Activated T-helper 1 cell treated with anti-CD3 and anti-CD28 coated beads, Interleukin-12 subunit alpha, Interleukin-12 subunit beta, Interleukin-2, Interleukin-4 antibody, amounts not matched to agents 30 ng/mL and 10 ng/mL and 1 ng/mL, durations not matched to agents 14 hours and 24 hours and 36 hours (primary cell): ENCODE measurements around the gene CFL2. TPM values are rescaled to one million over a fixed set of nuclear protein-coding genes. Genes with fewer than 3 reads are reported as not detected.

Experiments used
- DNase-seq: peaks from one replicate; pipeline ENCODE4 v3.0.0; 2021; ENCODE audit warnings: low spot score
- H3K27ac Mint-ChIP-seq: one replicate; pipeline ENCODE4 v1.8.0; 2021; ENCODE audit warnings: mild to moderate bottlenecking, mixed read lengths
- H3K27me3 Mint-ChIP-seq: one replicate; pipeline ENCODE4 v1.8.0; 2022; ENCODE audit warnings: mild to moderate bottlenecking, moderate library complexity, mixed read lengths; ENCODE audit not compliant: insufficient read depth
- H3K36me3 Mint-ChIP-seq: one replicate; pipeline ENCODE4 v1.8.0; 2021; ENCODE audit warnings: low read depth, mixed read lengths
- H3K4me1 Mint-ChIP-seq: one replicate; pipeline ENCODE4 v1.8.0; 2021; ENCODE audit warnings: low read depth, mixed read lengths
- H3K4me3 Mint-ChIP-seq: one replicate; pipeline ENCODE4 v1.8.0; 2021; ENCODE audit warnings: mild to moderate bottlenecking, moderate library complexity, mixed read lengths
- H3K9me3 Mint-ChIP-seq: one replicate; pipeline ENCODE4 v1.8.0; 2021; ENCODE audit warnings: mixed read lengths
- intact Hi-C: fragments of 100-400 bp; cut with micrococcal nuclease; formaldehyde crosslinking; loops from one replicate; pipeline ENCODE4 v1.15.1; 2024
- total RNA-seq: library from RNA; stranded (reverse); gene quantifications from 2 replicates; pipeline ENCODE4 v1.2.3, GENCODE V29; 2022

Gene CFL2
- total RNA-seq, 1 donor from 2014 or later, result 9.2 TPM

GRCh38 chr14:34680806-34681479 is 33.5 kb downstream of the CFL2 start:
- H3K4me3 Mint-ChIP-seq, result no peak overlapping the region

DNA sequence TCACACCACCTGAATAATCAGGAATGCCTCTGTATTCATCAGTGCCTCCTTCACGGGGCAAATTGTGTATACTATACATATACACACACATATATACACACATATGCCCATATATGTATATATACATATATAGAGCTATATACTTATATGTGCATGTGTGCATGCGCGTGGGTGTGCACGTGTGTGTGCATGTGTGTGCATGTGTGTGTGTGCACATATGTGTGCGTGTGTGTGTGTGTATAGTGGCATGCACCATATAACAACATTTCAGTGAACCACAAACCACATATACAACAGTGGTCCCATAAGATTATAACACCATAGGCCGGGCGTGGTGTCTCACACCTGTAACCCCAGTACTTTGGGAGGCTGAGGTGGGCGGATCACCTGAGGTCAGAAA is 35.7 kb downstream of the CFL2 start:
- Mint-ChIP-seq H3K36me3 (no peaks in the 10 kb centered on the region), H3K9me3 (no peaks in the 10 kb centered on the region), H3K27me3 (peaks cover 2% of the 10 kb centered on the region), H3K27ac (no peak overlapping the region), H3K4me1 (peaks cover 4% of the 10 kb centered on the region), H3K4me3 (no peak overlapping the region)
- DNase-seq, result no peak
- intact Hi-C loops, result no loop called here

More at GRCh38 chr14:34680806-34681479, 33.5 kb downstream of the CFL2 start:
- H3K4me1 Mint-ChIP-seq, result peaks cover 4% of the 10 kb centered on the region
- intact Hi-C loops, result no loop called here
- no peaks in the 10 kb centered on the region for H3K36me3 Mint-ChIP-seq
- H3K27me3 Mint-ChIP-seq, result peaks cover 3% of the 10 kb centered on the region
- no peaks in the 10 kb centered on the region for H3K9me3 Mint-ChIP-seq
- H3K27ac Mint-ChIP-seq, result no peak overlapping the region
- DNase-seq, result no peak

- H3K4me1 Mint-ChIP-seq, result peaks cover 4% of the 10 kb centered on the region
- H3K27me3 Mint-ChIP-seq, result no peaks in the 10 kb centered on the region
- no peak overlapping the region for H3K4me3 Mint-ChIP-seq
- H3K9me3 Mint-ChIP-seq, result no peaks in the 10 kb centered on the region
- no peak for DNase-seq
- intact Hi-C loops, result no loop called here
- peak overlapping the region; percentile 26 for H3K27ac Mint-ChIP-seq
- no peaks in the 10 kb centered on the region for H3K36me3 Mint-ChIP-seq
These were observed 36.1 kb downstream of the CFL2 start for GRCh38 chr14:34678306-34678705.

DNA sequence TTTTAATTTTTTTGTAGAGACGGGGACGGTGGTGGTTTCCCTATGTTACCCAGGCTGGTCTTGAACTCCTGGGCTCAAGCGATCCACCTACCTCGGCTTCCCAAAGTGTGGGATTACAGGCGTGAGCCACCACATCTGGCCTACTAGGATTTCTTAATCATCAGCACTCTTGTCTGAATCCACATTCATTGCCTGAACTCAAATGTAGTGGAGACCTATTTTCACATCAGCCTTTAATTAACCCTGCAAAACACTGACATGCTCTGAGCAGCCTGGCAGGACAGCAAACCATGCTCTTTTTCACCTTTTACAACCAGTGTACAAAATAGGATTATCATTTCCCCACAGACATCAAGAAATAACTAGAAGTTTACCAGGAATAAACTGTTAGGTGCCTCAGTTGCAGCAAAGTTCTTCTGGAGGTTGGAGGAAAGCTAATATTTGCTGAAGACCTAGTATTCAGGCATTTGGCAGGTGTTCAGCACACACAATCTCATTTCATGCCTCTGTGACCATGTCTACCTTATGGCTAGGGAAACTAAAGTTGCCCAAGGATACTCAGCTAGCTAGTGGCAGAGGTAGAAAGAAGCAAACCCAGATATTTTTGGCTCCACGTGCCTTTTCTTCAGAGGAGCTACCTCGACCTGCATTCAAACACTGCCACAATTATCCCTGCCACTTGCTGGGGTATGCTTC is 37.7 kb downstream of the CFL2 start:
- Mint-ChIP-seq H3K4me3 (no peak overlapping the region), H3K27me3 (no peaks in the 10 kb centered on the region), H3K36me3 (no peaks in the 10 kb centered on the region), H3K4me1 (peaks cover 4% of the 10 kb centered on the region), H3K27ac (no peak overlapping the region), H3K9me3 (no peaks in the 10 kb centered on the region)
- no peak for DNase-seq
- intact Hi-C loops, result no loop called here

DNA sequence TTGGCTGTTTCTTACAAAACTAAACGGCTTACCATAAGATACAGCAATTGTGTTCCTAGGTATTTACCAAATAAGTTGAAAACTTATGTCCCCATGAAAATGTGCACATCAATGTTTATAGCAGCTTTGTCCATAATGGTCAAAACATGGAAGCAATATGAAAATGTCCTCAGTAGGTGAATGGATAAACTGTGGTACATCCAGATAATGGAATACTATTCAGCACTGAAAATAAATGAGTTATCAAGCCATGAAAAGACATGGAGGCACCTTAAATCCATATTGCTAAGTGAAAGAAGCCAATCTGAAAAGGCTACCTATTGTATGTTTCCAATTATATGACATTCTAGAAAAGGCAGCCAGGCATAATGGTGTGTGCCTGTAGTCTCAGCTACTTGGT is 40.7 kb downstream of the CFL2 start:
- Mint-ChIP-seq H3K36me3 (no peaks in the 10 kb centered on the region), H3K4me1 (peaks cover 4% of the 10 kb centered on the region), H3K27me3 (peaks cover 3% of the 10 kb centered on the region), H3K27ac (no peak overlapping the region), H3K9me3 (no peaks in the 10 kb centered on the region), H3K4me3 (no peak overlapping the region)
- no peak for DNase-seq
- intact Hi-C loops, result loop anchor here (2.0 kb wide), 1 partner anchor 199 kb away; no protein-coding TSS in a partner anchor

DNA sequence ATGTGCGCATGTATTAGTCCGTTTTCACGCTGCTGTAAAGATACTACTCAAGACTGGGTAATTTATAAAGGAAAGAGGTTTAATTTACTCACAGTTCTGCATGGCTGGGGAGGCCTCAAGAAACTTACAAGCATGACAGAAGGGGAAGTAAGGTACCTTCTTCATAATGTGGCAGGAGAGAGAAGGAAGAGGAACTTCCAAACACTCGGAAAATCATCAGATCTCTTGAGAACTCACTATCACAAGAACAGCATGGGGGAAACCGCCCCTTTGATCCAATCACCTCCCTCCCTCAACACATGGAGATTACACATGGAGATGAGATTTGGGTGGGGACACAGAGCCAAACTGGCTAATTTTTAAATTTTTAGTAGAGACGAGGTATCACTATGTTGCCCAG is 42.7 kb downstream of the CFL2 start:
- Mint-ChIP-seq H3K9me3 (no peaks in the 10 kb centered on the region), H3K4me3 (no peak overlapping the region), H3K36me3 (no peaks in the 10 kb centered on the region), H3K4me1 (no peaks in the 10 kb centered on the region), H3K27ac (no peak overlapping the region), H3K27me3 (peaks cover 3% of the 10 kb centered on the region)
- intact Hi-C loops, result loop anchor here (1.0 to 2.0 kb wide), 3 partner anchors 52 to 751 kb away; no protein-coding TSS in a partner anchor
- no peak for DNase-seq

DNA sequence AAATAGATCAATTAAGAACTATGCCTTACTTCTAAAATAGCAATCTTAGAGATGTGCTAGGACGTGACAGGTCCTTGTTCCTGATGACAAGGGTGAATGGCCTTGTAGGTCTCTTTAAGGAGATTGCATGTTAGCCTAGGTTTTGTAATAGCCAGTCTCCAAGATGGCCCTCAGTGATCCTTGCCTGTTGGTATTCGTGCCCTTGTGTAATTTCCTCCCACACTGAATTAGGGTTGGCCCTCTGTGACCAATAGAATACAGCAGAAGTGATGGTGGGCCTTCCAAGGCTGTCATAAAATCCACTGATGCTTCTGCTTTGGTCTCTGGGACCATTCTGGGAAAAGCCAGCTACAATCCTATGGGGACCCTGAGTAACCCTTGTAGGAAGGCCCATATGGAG is 46.3 kb downstream of the CFL2 start:
- H3K36me3 Mint-ChIP-seq, result no peaks in the 10 kb centered on the region
- H3K4me1 Mint-ChIP-seq, result peaks cover 8% of the 10 kb centered on the region
- no peaks in the 10 kb centered on the region for H3K9me3 Mint-ChIP-seq
- H3K27ac Mint-ChIP-seq, result no peak overlapping the region
- no peak for DNase-seq
- peaks cover 6% of the 10 kb centered on the region for H3K27me3 Mint-ChIP-seq
- intact Hi-C loops, result no loop called here
- H3K4me3 Mint-ChIP-seq, result no peak overlapping the region

GRCh38 chr14:34667007-34667406 is 47.4 kb downstream of the CFL2 start:
- Mint-ChIP-seq H3K9me3 (no peaks in the 10 kb centered on the region), H3K27ac (no peak overlapping the region), H3K4me1 (peaks cover 8% of the 10 kb centered on the region), H3K36me3 (no peaks in the 10 kb centered on the region), H3K27me3 (peaks cover 9% of the 10 kb centered on the region), H3K4me3 (no peak overlapping the region)
- no peak for DNase-seq
- intact Hi-C loops, result no loop called here

- H3K4me3 Mint-ChIP-seq, result no peak overlapping the region
- no peak overlapping the region for H3K27ac Mint-ChIP-seq
- no peak for DNase-seq
- no peaks in the 10 kb centered on the region for H3K9me3 Mint-ChIP-seq
- H3K36me3 Mint-ChIP-seq, result no peaks in the 10 kb centered on the region
- intact Hi-C loops, result no loop called here
- peaks cover 11% of the 10 kb centered on the region for H3K27me3 Mint-ChIP-seq
- H3K4me1 Mint-ChIP-seq, result peaks cover 8% of the 10 kb centered on the region
These were observed 48.5 kb downstream of the CFL2 start for GRCh38 chr14:34665785-34666435.

- H3K9me3 Mint-ChIP-seq, result no peaks in the 10 kb centered on the region
- H3K27me3 Mint-ChIP-seq, result peaks cover 8% of the 10 kb centered on the region
These were observed 51.8 kb downstream of the CFL2 start for GRCh38 chr14:34662561-34663088.

GRCh38 chr14:34660796-34661195 is 53.6 kb downstream of the CFL2 start:
- H3K9me3 Mint-ChIP-seq, result no peaks in the 10 kb centered on the region
- peaks cover 8% of the 10 kb centered on the region for H3K27me3 Mint-ChIP-seq
- H3K27ac Mint-ChIP-seq, result no peak overlapping the region
- intact Hi-C loops, result no loop called here
- no peaks in the 10 kb centered on the region for H3K36me3 Mint-ChIP-seq
- DNase-seq, result no peak
- H3K4me1 Mint-ChIP-seq, result peaks cover 2% of the 10 kb centered on the region
- no peak overlapping the region for H3K4me3 Mint-ChIP-seq

More at GRCh38 chr14:34662561-34663088, 51.8 kb downstream of the CFL2 start:
- Mint-ChIP-seq H3K4me3 (no peak overlapping the region), H3K36me3 (no peaks in the 10 kb centered on the region), H3K27ac (no peak overlapping the region), H3K4me1 (peaks cover 8% of the 10 kb centered on the region)
- DNase-seq, result no peak
- intact Hi-C loops, result no loop called here
